DOHH2 (cell line): ENCODE results near the gene CES2.

Source experiments
- H3F3A ChIP-seq: fragments of 200-600 bp; sonication (generic), shearing (Covaris generic); 2 replicates; pipeline ENCODE4 v1.6.0; 2016; ENCODE audit warnings: antibody characterized with exemption, mild to moderate bottlenecking; ENCODE audit not compliant: control insufficient read depth, insufficient read depth
- H3K27ac ChIP-seq: fragments of 200-600 bp; sonication (generic); 2 replicates; pipeline ENCODE4 v1.5.1; 2014; ENCODE audit warnings: low read depth, mild to moderate bottlenecking, low read length, moderate library complexity
- H3K27me3 ChIP-seq: fragments of 200-600 bp; sonication (generic); 2 replicates; pipeline ENCODE4 v1.6.1; 2014; ENCODE audit warnings: mild to moderate bottlenecking, low read length, mixed read lengths; ENCODE audit not compliant: control insufficient read depth
- H3K36me3 ChIP-seq: fragments of 200-600 bp; sonication (generic); 2 replicates; pipeline ENCODE4 v1.6.1; 2014; ENCODE audit warnings: mild to moderate bottlenecking, low read length, moderate library complexity, mixed read lengths; ENCODE audit not compliant: control insufficient read depth
- H3K4me1 ChIP-seq: fragments of 200-600 bp; sonication (generic); 2 replicates; pipeline ENCODE4 v1.6.1; 2014; ENCODE audit warnings: mild to moderate bottlenecking, low read length, mixed read lengths; ENCODE audit not compliant: control insufficient read depth
- H3K4me2 ChIP-seq: fragments of 200-600 bp; sonication (generic); 2 replicates; pipeline ENCODE4 v1.6.0; 2014; ENCODE audit warnings: mild to moderate bottlenecking, low read length, moderate library complexity
- H3K4me3 ChIP-seq: fragments of 200-600 bp; sonication (generic); 2 replicates; pipeline ENCODE4 v1.5.1; 2014; ENCODE audit warnings: mild to moderate bottlenecking, low read length, mixed read lengths
- H3K79me2 ChIP-seq: fragments of 200-600 bp; sonication (generic); 2 replicates; pipeline ENCODE4 v1.6.1; 2014; ENCODE audit warnings: mild to moderate bottlenecking, low read length, mixed read lengths; ENCODE audit not compliant: control insufficient read depth
- H3K9me2 ChIP-seq: fragments of 200-600 bp; sonication (generic); replicated peaks from 2 replicates; pipeline ENCODE4 v1.6.1; 2014; ENCODE audit warnings: mild to moderate bottlenecking, low read length, mixed read lengths; ENCODE audit not compliant: control insufficient read depth
- H3K9me3 ChIP-seq: fragments of 200-600 bp; sonication (generic); 2 replicates; pipeline ENCODE4 v1.6.1; 2014; ENCODE audit warnings: antibody characterized with exemption, low read length, mixed read lengths; ENCODE audit not compliant: control insufficient read depth, insufficient read depth
- H4K20me1 ChIP-seq: fragments of 200-600 bp; sonication (generic); 2 replicates; pipeline ENCODE4 v1.6.0; 2014; ENCODE audit warnings: low read depth, mild to moderate bottlenecking, antibody characterized with exemption, low read length, moderate library complexity; ENCODE audit not compliant: control insufficient read depth, insufficient read depth
- CTCF ChIP-seq: fragments of 200-600 bp; sonication (generic); IDR thresholded peaks from one replicate; pipeline ENCODE4 v1.5.1; 2014; ENCODE audit warnings: antibody characterized with exemption, mild to moderate bottlenecking, low read depth, low read length; ENCODE audit not compliant: poor library complexity, severe bottlenecking
- EZH2phosphoT487 ChIP-seq: fragments of 200-600 bp; sonication (generic); IDR thresholded peaks from 2 replicates; pipeline ENCODE4 v1.6.1; 2017; ENCODE audit warnings: borderline replicate concordance, mild to moderate bottlenecking, antibody characterized with exemption, low read length, moderate library complexity, mixed read lengths

CES2 gene

GRCh38 chr16:66947302-66948065 lies 12.2 kb downstream of the CES2 start:
- no peak overlapping the region for H3K27ac ChIP-seq
- H3K27me3 ChIP-seq: peaks cover 43% of the 10 kb centered on the region
- TF ChIP-seq CTCF (peak; percentile 90), EZH2phosphoT487 (0 out of 2 replicates have a peak, but pooled peaks have one; percentile 26)
- peak overlapping the region; percentile 78 for H3K4me2 ChIP-seq
- peak overlapping the region; percentile 67 for H3K4me3 ChIP-seq
- H3K79me2 ChIP-seq: no peaks in the 10 kb centered on the region
- peaks cover 18% of the 10 kb centered on the region for H3K4me1 ChIP-seq
- H3F3A ChIP-seq: no peaks in the 10 kb centered on the region
- no peaks in the 10 kb centered on the region for H4K20me1 ChIP-seq
- H3K36me3 ChIP-seq: peaks cover 11% of the 10 kb centered on the region
- no peaks in the 10 kb centered on the region for H3K9me2 ChIP-seq
- no peaks in the 10 kb centered on the region for H3K9me3 ChIP-seq

DNA sequence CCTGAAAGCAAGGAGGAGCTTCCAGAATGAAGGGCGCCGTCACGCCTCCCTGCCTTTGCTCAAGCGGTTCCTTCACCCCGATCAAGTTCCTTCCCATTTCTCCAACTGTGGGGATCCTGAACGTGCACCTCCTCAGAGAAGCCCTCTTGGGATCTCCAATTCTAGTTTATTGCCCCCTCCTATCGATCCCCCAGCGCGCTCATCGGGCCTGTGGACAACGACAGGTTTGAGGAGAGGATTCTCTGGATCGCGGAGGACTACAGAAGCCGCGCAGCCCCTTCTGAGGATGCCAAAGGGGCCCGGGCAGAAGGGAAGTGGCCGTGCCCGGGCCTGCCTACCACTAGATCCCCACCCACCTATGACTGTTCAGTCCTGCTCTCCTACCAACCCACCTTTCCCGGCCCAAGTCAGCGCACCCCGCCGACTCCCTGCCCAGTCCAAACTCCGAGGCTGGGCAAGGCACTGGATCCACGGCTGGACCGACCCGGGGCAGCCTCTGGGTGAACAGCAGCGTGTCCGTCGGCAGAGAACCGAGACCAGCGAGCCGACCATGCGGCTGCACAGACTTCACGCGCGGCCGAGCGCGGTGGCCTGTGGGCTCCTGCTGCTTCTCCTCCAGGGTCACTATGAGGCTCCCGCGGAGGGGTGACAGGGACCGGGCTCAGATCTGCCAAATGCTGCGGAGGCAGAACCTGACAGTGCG lies 13.0 kb downstream of the CES2 start:
- H4K20me1 ChIP-seq: no peaks in the 10 kb centered on the region
- H3K9me2 ChIP-seq: no peaks in the 10 kb centered on the region
- peaks cover 18% of the 10 kb centered on the region for H3K4me1 ChIP-seq
- H3K27me3 ChIP-seq: peaks cover 44% of the 10 kb centered on the region
- peak overlapping the region; percentile 67 for H3K4me3 ChIP-seq
- TF ChIP-seq CTCF (no peak), EZH2phosphoT487 (peak; percentile 67; the same call in 1 of the 2 replicates)
- peak overlapping the region; percentile 78 for H3K4me2 ChIP-seq
- H3K36me3 ChIP-seq: peaks cover 3% of the 10 kb centered on the region; the same call in 1 of the 2 replicates
- H3F3A ChIP-seq: no peaks in the 10 kb centered on the region
- H3K9me3 ChIP-seq: no peaks in the 10 kb centered on the region
- H3K79me2 ChIP-seq: no peaks in the 10 kb centered on the region
- H3K27ac ChIP-seq: no peak overlapping the region

DNA sequence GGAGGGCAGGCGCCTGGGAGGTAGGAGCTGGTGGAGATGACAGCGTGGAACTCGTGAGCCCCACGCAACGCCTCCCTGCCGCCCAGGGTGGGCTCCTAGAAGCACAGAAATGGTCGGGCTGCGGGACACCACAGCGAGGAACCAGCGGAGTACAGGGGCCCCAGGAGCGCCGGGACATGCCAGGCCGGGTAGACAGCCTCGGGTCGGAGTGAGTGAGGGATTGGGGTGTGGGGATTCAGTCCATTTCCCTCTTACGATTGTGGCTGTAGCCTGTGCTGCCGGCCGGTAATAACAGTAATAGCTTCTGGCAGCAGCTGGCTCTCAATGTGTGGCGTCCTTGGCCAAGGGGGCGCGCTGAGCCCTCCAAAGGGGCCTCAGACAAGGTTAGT lies 13.5 kb downstream of the CES2 start:
- H3K27ac ChIP-seq: no peak overlapping the region
- TF ChIP-seq EZH2phosphoT487: peak; percentile 96
- no peak for TF ChIP-seq CTCF
- H3K79me2 ChIP-seq: no peaks in the 10 kb centered on the region
- H3K27me3 ChIP-seq: peaks cover 48% of the 10 kb centered on the region
- H3K9me2 ChIP-seq: no peaks in the 10 kb centered on the region
- H3K4me2 ChIP-seq: no peak overlapping the region
- peaks cover 18% of the 10 kb centered on the region for H3K4me1 ChIP-seq
- H3K4me3 ChIP-seq: no peak overlapping the region
- no peaks in the 10 kb centered on the region for H3F3A ChIP-seq
- H3K36me3 ChIP-seq: no peaks in the 10 kb centered on the region
- H4K20me1 ChIP-seq: no peaks in the 10 kb centered on the region
- no peaks in the 10 kb centered on the region for H3K9me3 ChIP-seq
